GM20431 (cell line): ENCODE results near the gene SMCO4.

Source experiments
- in situ Hi-C: fragments of 300-500 bp; cut with MseI, MboI; formaldehyde crosslinking; loops from one replicate; pipeline ENCODE4 v1.15.0; 2020; ENCODE audit warnings: low sequenced_read_pairs; ENCODE audit not compliant: unreplicated experiment

The SMCO4 gene

GRCh38 chr11:93532281-93532789 is 10.9 kb downstream of the SMCO4 start:
- in situ Hi-C loops, result loop anchor here (25.0 kb wide), 1 partner anchor 295 kb away; no protein-coding TSS in a partner anchor

DNA sequence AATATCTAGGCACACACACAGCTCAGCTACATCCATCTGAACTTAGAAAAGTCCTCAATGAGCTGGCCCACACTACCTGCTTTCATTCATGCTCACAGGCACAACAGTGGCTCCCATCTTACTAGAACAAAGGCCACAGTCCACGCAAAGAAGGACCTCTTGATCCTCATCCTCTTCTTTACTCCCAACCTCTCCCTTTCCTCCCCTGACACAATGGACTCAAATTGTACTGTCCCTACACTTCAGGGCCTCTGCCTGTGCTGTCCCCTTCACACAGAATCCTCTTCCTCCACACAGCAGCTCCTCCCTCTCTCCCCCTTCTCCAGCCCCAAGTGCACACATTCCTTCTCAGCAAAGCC is 12.7 kb downstream of the SMCO4 start:
- in situ Hi-C loops, result loop anchor here (25.0 kb wide), 1 partner anchor 293 kb away; no protein-coding TSS in a partner anchor

GRCh38 chr11:93529707-93530467 is 13.3 kb downstream of the SMCO4 start:
- in situ Hi-C loops, result loop anchor here (25.0 kb wide), 1 partner anchor 293 kb away; no protein-coding TSS in a partner anchor

GRCh38 chr11:93528757-93529645 is 14.2 kb downstream of the SMCO4 start:
- in situ Hi-C loops, result loop anchor here (25.0 kb wide), 1 partner anchor 292 kb away; no protein-coding TSS in a partner anchor

- in situ Hi-C loops, result loop anchor here (25.0 kb wide), 1 partner anchor 291 kb away; no protein-coding TSS in a partner anchor
Measured at GRCh38 chr11:93528252-93528651, 14.9 kb downstream of the SMCO4 start.

- in situ Hi-C loops, result loop anchor here (25.0 kb wide), 1 partner anchor 290 kb away; no protein-coding TSS in a partner anchor
Measured at GRCh38 chr11:93526641-93527583, 16.3 kb downstream of the SMCO4 start.

DNA sequence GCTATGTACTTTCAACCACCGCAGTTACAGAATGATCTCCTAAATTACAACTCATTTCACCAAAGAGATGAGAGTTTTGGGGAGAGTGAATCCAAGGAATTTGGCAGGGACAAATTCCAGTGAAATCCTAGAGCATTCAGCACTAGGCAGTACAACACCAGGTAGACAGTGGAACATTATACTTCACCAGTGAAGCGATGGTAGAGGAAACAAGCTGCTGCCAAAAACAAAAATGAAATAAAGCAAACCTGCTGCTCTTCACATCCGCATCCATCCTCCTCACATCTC is 16.9 kb downstream of the SMCO4 start:
- in situ Hi-C loops, result loop anchor here (25.0 kb wide), 1 partner anchor 289 kb away; no protein-coding TSS in a partner anchor

- in situ Hi-C loops, result loop anchor here (25.0 kb wide), 1 partner anchor 288 kb away; no protein-coding TSS in a partner anchor
Measured at GRCh38 chr11:93525601-93526345, 17.4 kb downstream of the SMCO4 start.

- in situ Hi-C loops, result loop anchor here (25.0 kb wide), 1 partner anchor 288 kb away; no protein-coding TSS in a partner anchor
Measured at GRCh38 chr11:93524858-93525257, 18.3 kb downstream of the SMCO4 start.

DNA sequence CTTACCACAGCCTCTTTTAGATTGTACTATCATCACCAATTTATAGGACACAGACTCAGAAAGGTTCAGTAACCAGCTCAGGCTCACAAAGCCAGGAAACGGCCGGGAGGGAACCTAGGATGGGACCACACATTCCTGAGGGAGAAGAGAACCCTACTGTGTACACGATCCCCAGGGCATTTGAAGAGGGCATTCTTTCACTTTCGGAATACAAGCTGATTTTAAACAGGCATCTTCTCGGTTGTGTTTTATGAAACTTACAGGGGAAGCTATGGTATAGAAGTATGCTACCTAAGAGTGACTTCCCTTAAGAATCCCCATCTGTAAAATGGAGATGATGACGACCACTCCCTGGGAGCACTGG is 19.0 kb downstream of the SMCO4 start:
- in situ Hi-C loops, result no loop called here

DNA sequence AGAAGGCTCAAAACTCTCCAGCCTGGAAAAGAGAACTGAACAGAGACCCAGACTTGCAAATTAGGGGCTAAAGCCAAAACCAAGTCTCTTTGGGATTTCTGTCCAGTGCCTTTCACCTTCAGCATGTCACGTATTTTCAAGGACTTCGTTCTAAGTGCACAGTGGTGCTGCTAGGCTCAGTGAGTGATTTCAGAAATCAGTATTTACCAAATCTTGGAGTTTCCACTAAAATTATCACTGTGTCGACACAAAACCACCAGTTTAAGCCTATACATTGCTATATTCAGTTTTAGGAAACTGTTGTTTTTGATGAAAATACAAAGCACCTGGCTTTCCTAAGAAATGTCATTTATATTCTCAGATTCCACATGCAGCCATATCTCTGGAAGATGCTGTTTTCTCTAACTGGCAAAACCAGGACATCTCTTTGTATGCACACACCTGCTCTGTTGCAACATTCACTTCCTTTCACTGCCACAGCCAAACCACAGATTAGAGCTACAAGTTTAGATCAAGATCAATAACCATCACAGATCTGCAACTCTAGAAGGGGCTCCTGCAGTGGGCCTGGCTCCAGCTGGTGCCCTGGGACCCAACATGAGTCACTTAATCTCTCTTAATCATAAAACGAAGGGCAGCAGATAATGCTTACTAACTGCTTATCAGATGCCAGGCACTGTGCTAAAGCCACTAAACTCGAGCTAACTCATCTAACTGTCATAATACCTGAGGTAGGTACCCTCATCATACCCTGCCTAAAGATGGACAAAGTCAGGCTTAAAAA is 22.3 kb downstream of the SMCO4 start:
- in situ Hi-C loops, result no loop called here

DNA sequence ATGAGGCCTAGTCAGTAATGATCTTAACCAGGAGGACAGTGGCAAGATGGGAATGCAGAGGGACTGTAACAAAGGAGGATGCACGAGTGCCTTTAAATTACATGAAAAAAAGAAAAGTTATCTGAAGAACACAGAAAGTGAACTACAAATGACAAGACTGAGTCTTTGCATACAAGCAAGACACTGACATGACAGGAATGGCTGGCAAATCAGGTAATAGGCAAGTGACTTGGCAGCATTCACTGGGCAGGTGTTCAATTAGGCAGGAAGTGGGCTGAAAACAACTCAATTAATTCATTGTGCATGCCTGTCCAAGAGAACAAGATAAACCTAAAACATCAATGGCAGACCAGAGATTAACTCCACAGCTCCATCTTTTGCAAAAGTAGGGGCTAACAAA is 24.0 kb downstream of the SMCO4 start:
- in situ Hi-C loops, result no loop called here

DNA sequence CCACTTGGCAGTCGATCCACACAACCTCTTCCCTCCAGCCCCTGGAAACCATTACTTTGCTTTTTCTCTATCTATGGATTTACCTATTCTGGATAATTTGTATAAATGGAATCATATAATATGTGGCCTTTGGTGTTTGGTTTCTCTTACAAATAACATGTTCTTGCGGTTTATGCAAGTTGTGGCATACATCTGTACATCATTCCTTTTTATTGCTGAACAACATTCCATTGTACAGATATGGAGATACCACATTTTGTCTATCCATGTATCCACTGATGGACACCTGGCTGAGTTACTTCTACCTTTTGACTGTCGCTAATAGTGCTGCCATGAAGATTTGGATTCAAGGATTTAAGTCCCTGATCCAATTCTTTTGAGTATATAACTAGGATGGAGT is 25.1 kb downstream of the SMCO4 start:
- in situ Hi-C loops, result no loop called here

DNA sequence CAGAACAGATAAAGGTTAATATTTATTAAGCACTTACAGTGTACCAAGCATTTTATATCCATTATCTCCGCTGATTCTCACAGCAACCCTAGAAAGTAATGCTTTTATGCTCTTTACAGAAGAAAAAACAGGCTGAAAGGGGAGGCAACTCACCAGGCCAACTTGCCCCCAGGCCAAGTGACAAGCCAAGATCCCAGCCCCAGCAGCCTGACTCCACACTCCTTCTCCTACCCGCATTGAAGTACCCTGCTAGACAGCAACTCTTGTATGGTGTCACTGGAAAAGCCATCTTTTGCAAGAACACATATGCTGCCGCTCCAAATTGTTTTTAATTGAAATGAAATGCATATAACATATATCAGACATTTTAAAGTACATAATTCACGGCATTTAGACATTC is 25.6 kb downstream of the SMCO4 start:
- in situ Hi-C loops, result no loop called here

DNA sequence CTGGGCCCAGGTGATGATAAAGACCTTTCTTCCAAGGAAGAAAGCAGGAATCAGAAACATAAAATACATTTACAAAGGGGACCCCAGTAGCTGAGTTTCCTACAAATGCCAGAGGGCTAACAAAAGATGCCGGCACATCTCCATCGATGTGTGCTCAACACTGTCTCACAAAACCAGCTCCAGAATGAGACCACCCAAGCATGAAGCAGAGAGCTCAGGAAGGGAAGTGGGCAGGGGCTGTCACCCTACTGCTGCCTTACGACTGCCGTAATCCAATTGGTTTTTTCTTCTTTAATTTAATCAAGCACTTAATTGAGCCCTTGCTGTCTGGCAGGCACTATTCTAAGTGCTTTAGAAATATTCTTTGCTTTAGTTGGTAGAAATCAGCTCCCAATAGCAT is 26.1 kb downstream of the SMCO4 start:
- in situ Hi-C loops, result no loop called here

DNA sequence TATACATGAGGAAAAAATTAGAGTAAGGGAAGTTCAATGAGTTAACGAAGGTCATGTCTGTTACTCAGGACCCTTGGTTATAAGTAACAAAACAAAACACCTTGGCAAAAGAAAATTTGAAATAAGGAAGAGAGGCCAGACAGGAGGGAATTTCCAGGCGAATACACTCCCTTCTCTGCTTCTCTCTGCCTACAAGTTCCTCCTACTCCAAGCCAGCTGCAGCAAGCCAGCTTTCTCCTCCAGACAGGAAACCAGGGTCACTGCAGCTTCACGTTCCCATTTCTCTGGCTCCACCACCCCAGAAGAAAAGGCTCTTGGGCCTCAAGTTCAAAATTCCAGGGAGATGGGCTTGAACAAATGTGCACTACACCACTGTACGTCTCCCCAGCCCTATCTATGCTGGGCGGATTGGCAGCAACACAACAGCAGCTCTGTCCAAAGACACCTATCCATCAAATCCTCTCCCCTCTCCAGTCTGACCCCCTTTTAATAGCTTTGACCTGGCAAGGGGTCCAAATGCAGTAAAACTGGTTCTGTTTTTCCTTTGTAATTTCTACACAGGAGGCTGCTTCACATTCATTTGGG is 27.7 kb downstream of the SMCO4 start:
- in situ Hi-C loops, result no loop called here

DNA sequence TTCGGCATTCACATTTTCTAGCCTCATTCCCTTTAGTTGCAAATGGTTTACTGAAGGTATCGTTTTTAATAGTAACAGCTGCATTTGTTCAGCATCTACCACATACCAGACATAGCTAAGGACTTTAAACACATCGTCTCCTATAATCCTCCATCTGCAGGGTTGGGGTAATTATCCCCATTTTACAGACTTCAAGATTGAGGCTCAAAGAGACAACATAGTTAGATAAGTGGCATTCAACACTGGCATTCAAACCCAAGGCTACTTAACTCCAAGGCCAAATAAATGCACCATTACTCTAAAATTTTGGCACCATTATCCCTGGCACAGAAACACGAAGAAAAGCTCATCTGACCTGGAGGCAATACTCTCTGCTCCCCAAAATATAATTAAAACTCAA is 28.5 kb downstream of the SMCO4 start:
- in situ Hi-C loops, result no loop called here

- in situ Hi-C loops, result no loop called here
Measured at GRCh38 chr11:93513772-93514171, 29.4 kb downstream of the SMCO4 start.
